Psoas muscle (tissue), 8 donors: ENCODE results near the gene UMAD1. TPM values are rescaled to one million over a fixed set of nuclear protein-coding genes. Genes with fewer than 3 reads are reported as not detected.

Experiments used
- ATAC-seq, 4 donors: fragments of 200-7000 bp; cut with Tn5 transposase; one replicate each; pipeline ENCODE4 v1.9.1; 2020; ENCODE audit warnings: moderate library complexity in 3 of 4, mild to moderate bottlenecking in 2 of 4
- DNase-seq, 2 donors: peaks; one replicate each; pipeline ENCODE4 v3.0.0-alpha.2; 2020
- H3K27ac ChIP-seq: fragments of 200-600 bp; one replicate; pipeline ENCODE4 v1.8.0; 2022
- H3K27me3 ChIP-seq, 3 donors: fragments of 200-600 bp in 1 of 3; one replicate each; pipeline versions ENCODE4 v1.6.1 to v1.8.0; 2013 to 2022; ENCODE audit warnings: low read length in 2 of 3, mild to moderate bottlenecking in 2 of 3, moderate library complexity in 1 of 3; ENCODE audit not compliant: insufficient read depth in 3 of 3
- H3K36me3 ChIP-seq, 2 donors: fragments of 200-600 bp in 1 of 2; one replicate each; pipeline versions ENCODE4 v1.6.1 to v1.8.0; 2013 to 2022; ENCODE audit warnings: low read depth in 1 of 2, mild to moderate bottlenecking in 1 of 2, moderate library complexity in 1 of 2; ENCODE audit not compliant: insufficient read depth in 1 of 2
- H3K4me1 ChIP-seq: fragments of 200-600 bp; one replicate; pipeline ENCODE4 v1.8.0; 2022
- H3K4me3 ChIP-seq: fragments of 200-600 bp; one replicate; pipeline ENCODE4 v1.8.0; 2022; ENCODE audit warnings: mild to moderate bottlenecking
- H3K9me3 ChIP-seq: fragments of 200-600 bp; one replicate; pipeline ENCODE4 v1.8.0; 2022
- CTCF ChIP-seq: fragments of 200-600 bp; IDR thresholded peaks from one replicate; pipeline ENCODE4 v1.8.0; 2022; ENCODE audit warnings: antibody characterized with exemption
- WGBS, 3 donors: extraction: QIAGEN DNeasy Blood & Tissue Kit; methylation state at CpG; one replicate each; pipeline versions ENCODE4 v1.1.6 to v1.1.7; 2013; 5-methylcytosine and 5-hydroxymethylcytosine counted together
- intact Hi-C, 2 donors: fragments of 100-400 bp; cut with DNase I; formaldehyde crosslinking; loops; one replicate each; pipeline versions ENCODE4 v1.11.0 to v1.14.2; 2022
- polyA plus RNA-seq, 3 donors: library from polyadenylated mRNA; stranded (reverse); fragments of 200-250 nt; gene quantifications; one replicate each; pipeline ENCODE4 v1.2.3, GENCODE V29; 2013
- total RNA-seq, 4 donors: library from RNA; stranded (reverse); fragmentation: NEBNext Ultra II Directional in 2 of 4; extraction: Animal tissue kit (Norgen Biotek cat#: 25700) in 2 of 4; gene quantifications; one replicate each; pipeline versions ENCODE4 v1.2.1 to v1.2.4, GENCODE V29; 2021 to 2023
- donor health status: healthy with polysubstance abuse.
- donor health status: DM: no; HTN: no; CAD: no; lungs with moderate emphysema.
- donor health status: Bipolar disorder and iron deficiency.
- donor health status: healthy.
- donor health status: DM: yes; HTN: yes; CAD: no.
- donor health status: DM: no; HTN: no; CAD: no.
- donor health status: DM: no; HTN: no; CAD: no.
- donor health status: DM: yes; HTN: yes; CAD: no.

The UMAD1 gene
- total and polyA plus RNA-seq, 7 donors: 6.2 to 19.1 (median 12.3) TPM

GRCh38 chr7:7832518-7832917 is 192.0 kb downstream of the UMAD1 start:
- WGBS, 3 donors: 80 to 93% (median 81%) methylated on average over 5 of the region's 5 CpGs
- Histone ChIP-seq H3K27ac (no peak overlapping the region), H3K4me3 (no peak overlapping the region), H3K36me3 (no peaks in the 10 kb centered on the region), H3K4me1 (peaks cover 8% of the 10 kb centered on the region), H3K27me3 (no peaks in the 10 kb centered on the region), H3K9me3 (no peaks in the 10 kb centered on the region)
- TF ChIP-seq CTCF: no peak
- intact Hi-C loops: no loop called here
- DNase-seq: no peak
- no peak for ATAC-seq

GRCh38 chr7:7834761-7835160 is 194.2 kb downstream of the UMAD1 start:
- Histone ChIP-seq H3K36me3 (no peaks in the 10 kb centered on the region), H3K27ac (no peak overlapping the region), H3K9me3 (no peaks in the 10 kb centered on the region), H3K27me3 (no peaks in the 10 kb centered on the region), H3K4me1 (peaks cover 4% of the 10 kb centered on the region), H3K4me3 (no peak overlapping the region)
- intact Hi-C loops: no loop called here
- WGBS, 3 donors: 87 to 91% (median 89%) methylated on average over 4 of the region's 4 CpGs
- no peak for TF ChIP-seq CTCF
- DNase-seq (no peak), ATAC-seq (no peak)

GRCh38 chr7:7841027-7841426 is 200.5 kb downstream of the UMAD1 start:
- H3K36me3 ChIP-seq: no peaks in the 10 kb centered on the region
- 93 to 98% (median 95%) methylated on average over 7 of the region's 7 CpGs for WGBS, 3 donors
- no peaks in the 10 kb centered on the region for H3K4me1 ChIP-seq
- DNase-seq (no peak), ATAC-seq (no peak)
- intact Hi-C loops: no loop called here
- H3K27me3 ChIP-seq: no peaks in the 10 kb centered on the region
- no peak overlapping the region for H3K27ac ChIP-seq
- no peaks in the 10 kb centered on the region for H3K9me3 ChIP-seq
- H3K4me3 ChIP-seq: no peak overlapping the region
- no peak for TF ChIP-seq CTCF

GRCh38 chr7:7843240-7843639 is 202.7 kb downstream of the UMAD1 start:
- DNase-seq: no peak
- no peaks in the 10 kb centered on the region for H3K4me1 ChIP-seq
- no peaks in the 10 kb centered on the region for H3K27me3 ChIP-seq
- 92 to 94% (median 93%) methylated on average over 5 of the region's 5 CpGs for WGBS, 3 donors
- no peak for ATAC-seq
- H3K4me3 ChIP-seq: no peak overlapping the region
- intact Hi-C loops: no loop called here
- H3K9me3 ChIP-seq: no peaks in the 10 kb centered on the region
- H3K27ac ChIP-seq: no peak overlapping the region
- TF ChIP-seq CTCF: no peak
- H3K36me3 ChIP-seq: no peaks in the 10 kb centered on the region

GRCh38 chr7:7843972-7844371 is 203.4 kb downstream of the UMAD1 start:
- no peaks in the 10 kb centered on the region for H3K9me3 ChIP-seq
- H3K4me1 ChIP-seq: no peaks in the 10 kb centered on the region
- no peaks in the 10 kb centered on the region for H3K36me3 ChIP-seq
- WGBS, 3 donors: 72 to 80% (median 79%) methylated on average over 5 of the region's 5 CpGs
- no peaks in the 10 kb centered on the region for H3K27me3 ChIP-seq
- intact Hi-C loops: no loop called here
- H3K4me3 ChIP-seq: no peak overlapping the region
- H3K27ac ChIP-seq: no peak overlapping the region
- DNase-seq (no peak), ATAC-seq (no peak)
- no peak for TF ChIP-seq CTCF
